SU-DHL-6 (cell line): ENCODE data around the gene ZIC4.

Source experiments
- H2AFZ ChIP-seq: fragments of 200-600 bp; sonication (generic); 2 replicates; pipeline ENCODE4 v1.6.1; 2014; ENCODE audit warnings: low read depth, mild to moderate bottlenecking, moderate library complexity, mixed read lengths, antibody characterized with exemption, low read length; ENCODE audit not compliant: severe bottlenecking
- H3F3A ChIP-seq: fragments of 200-600 bp; shearing (Covaris generic); 2 replicates; pipeline ENCODE4 v1.6.0; 2016; ENCODE audit warnings: antibody characterized with exemption, mild to moderate bottlenecking; ENCODE audit not compliant: insufficient read depth
- H3K27ac ChIP-seq: fragments of 200-600 bp; sonication (generic); 2 replicates; pipeline ENCODE4 v1.5.1; 2016; ENCODE audit warnings: low read depth, mild to moderate bottlenecking, low read length, moderate library complexity, mixed read lengths
- H3K27me3 ChIP-seq: fragments of 200-600 bp; sonication (generic), shearing (Covaris generic); 2 replicates; pipeline ENCODE4 v1.6.0; 2014; ENCODE audit warnings: mild to moderate bottlenecking, low read length
- H3K36me3 ChIP-seq: fragments of 200-600 bp; sonication (generic); 2 replicates; pipeline ENCODE4 v1.6.1; 2014; ENCODE audit warnings: mild to moderate bottlenecking, low read length, mixed read lengths
- H3K4me2 ChIP-seq: fragments of 300-600, 200-600 bp; shearing (Covaris generic), sonication (generic); 2 replicates; pipeline ENCODE4 v1.6.0; 2014; ENCODE audit warnings: low read length, low read depth, mild to moderate bottlenecking; ENCODE audit not compliant: poor library complexity, severe bottlenecking
- H3K4me3 ChIP-seq: fragments of 200-600 bp; sonication (generic); 2 replicates; pipeline ENCODE4 v1.5.1; 2014; ENCODE audit warnings: antibody characterized with exemption, low read length, mild to moderate bottlenecking, mixed read lengths; ENCODE audit not compliant: insufficient read depth, poor library complexity, severe bottlenecking
- H3K79me2 ChIP-seq: fragments of 200-600 bp; sonication (generic); 2 replicates; pipeline ENCODE4 v1.6.1; 2014; ENCODE audit warnings: mild to moderate bottlenecking, low read length, moderate library complexity; ENCODE audit not compliant: insufficient read depth
- H3K9ac ChIP-seq: fragments of 200-600 bp; sonication (generic); 2 replicates; pipeline ENCODE4 v1.7.0; 2014; ENCODE audit warnings: mild to moderate bottlenecking, low read length
- H3K9me2 ChIP-seq: fragments of 200-600 bp; sonication (generic); replicated peaks from 2 replicates; pipeline ENCODE4 v1.6.1; 2014; ENCODE audit warnings: low read length; ENCODE audit not compliant: insufficient read depth
- H3K9me3 ChIP-seq: fragments of 200-600 bp; sonication (generic); 2 replicates; pipeline ENCODE4 v1.6.1; 2014; ENCODE audit warnings: low read length, mixed read lengths; ENCODE audit not compliant: insufficient read depth
- H4K20me1 ChIP-seq: fragments of 200-600 bp; sonication (generic); 2 replicates; pipeline ENCODE4 v1.6.1; 2014; ENCODE audit warnings: low read depth, mild to moderate bottlenecking, antibody characterized with exemption, low read length, moderate library complexity, mixed read lengths
- CTCF ChIP-seq: fragments of 200-600 bp; sonication (generic); IDR thresholded peaks from one replicate; pipeline ENCODE4 v1.5.1; 2017; ENCODE audit warnings: antibody characterized with exemption, mild to moderate bottlenecking, low read length, moderate library complexity; ENCODE audit not compliant: insufficient read depth, poor library complexity, severe bottlenecking
- EZH2phosphoT487 ChIP-seq: fragments of 200-600 bp; sonication (generic), shearing (Covaris generic); conservative IDR thresholded peaks from 2 replicates; pipeline ENCODE4 v1.6.1; 2018; ENCODE audit warnings: mild to moderate bottlenecking, antibody characterized with exemption, low read length, moderate library complexity, mixed read lengths

Gene ZIC4

GRCh38 chr3:147410116-147410525, 3.8 kb upstream of the ZIC4 start:
- Histone ChIP-seq H3K9me3 (no peaks in the 10 kb centered on the region), H3K36me3 (no peaks in the 10 kb centered on the region), H3K27ac (no peak overlapping the region), H3K9ac (no peak overlapping the region), H3K4me3 (no peak overlapping the region), H3K9me2 (no peaks in the 10 kb centered on the region), H2AFZ (no peak overlapping the region), H3K79me2 (no peaks in the 10 kb centered on the region), H4K20me1 (no peaks in the 10 kb centered on the region), H3K4me2 (no peak overlapping the region), H3F3A (no peaks in the 10 kb centered on the region), H3K27me3 (no peaks in the 10 kb centered on the region)
- TF ChIP-seq CTCF (no peak), EZH2phosphoT487 (no peak)

- Histone ChIP-seq H4K20me1 (no peaks in the 10 kb centered on the region), H3K4me2 (no peak within 1 kb of the TSS), H3K27me3 (no peaks in the 10 kb centered on the region), H3K27ac (no peak within 1 kb of the TSS), H3K9ac (no peak within 1 kb of the TSS), H3K36me3 (no peaks in the 10 kb centered on the region), H3K9me2 (no peaks in the 10 kb centered on the region), H3K9me3 (no peaks in the 10 kb centered on the region), H3K79me2 (no peaks in the 10 kb centered on the region), H3F3A (no peaks in the 10 kb centered on the region), H3K4me3 (no peak within 1 kb of the TSS), H2AFZ (no peak within 1 kb of the TSS)
- TF ChIP-seq EZH2phosphoT487 (no peak), CTCF (no peak)
These were observed 3.1 kb upstream of the ZIC4 start, which contains the start of gene ZIC1 for GRCh38 chr3:147409143-147410115. Gene ZIC1 (plus strand): TSS chr3:147409365. CDS start chr3:147410113, 748 bp downstream.

- Histone ChIP-seq H3K9ac (no peak overlapping the region), H2AFZ (no peak overlapping the region), H3K36me3 (no peaks in the 10 kb centered on the region), H4K20me1 (no peaks in the 10 kb centered on the region), H3F3A (no peaks in the 10 kb centered on the region), H3K4me2 (no peak overlapping the region), H3K27ac (no peak overlapping the region), H3K4me3 (no peak overlapping the region), H3K9me2 (no peaks in the 10 kb centered on the region), H3K79me2 (no peaks in the 10 kb centered on the region), H3K27me3 (no peaks in the 10 kb centered on the region), H3K9me3 (no peaks in the 10 kb centered on the region)
- TF ChIP-seq CTCF (no peak), EZH2phosphoT487 (no peak)
These were observed 2.1 kb upstream of the ZIC4 start for GRCh38 chr3:147408188-147409100.
